Ovary (tissue), 9 donors: ENCODE data around the gene CACNG7. TPM values are rescaled to one million over a fixed set of nuclear protein-coding genes. Genes with fewer than 3 reads are reported as not detected.

ENCODE experiments used
- DNase-seq, 5 donors: peaks; one replicate each; pipeline ENCODE4 v3.0.0-alpha.2; 2019 to 2020
- H3K27ac ChIP-seq, 2 donors: fragments of 200-600 bp; one replicate each; pipeline versions ENCODE4 v1.5.1 to v1.8.0; 2019 to 2022
- H3K27me3 ChIP-seq: fragments of 200-600 bp; one replicate; pipeline ENCODE4 v1.8.0; 2022
- H3K36me3 ChIP-seq: fragments of 200-600 bp; sonication (generic); one replicate; pipeline ENCODE4 v1.5.1; 2019
- H3K4me1 ChIP-seq: one replicate; pipeline ENCODE4 v1.8.1; 2013; ENCODE audit warnings: mild to moderate bottlenecking, moderate library complexity; ENCODE audit not compliant: insufficient read depth
- H3K4me3 ChIP-seq: fragments of 200-600 bp; sonication (generic); one replicate; pipeline ENCODE4 v1.5.1; 2017
- H3K9me3 ChIP-seq, 2 donors: fragments of 200-600 bp in 1 of 2; sonication (generic) in 1 of 2; one replicate each; pipeline versions ENCODE4 v1.5.1 to v1.8.1; 2013 to 2019; ENCODE audit warnings: mild to moderate bottlenecking in 1 of 2, moderate library complexity in 1 of 2
- EP300 ChIP-seq: sonication (generic); formaldehyde crosslinking; IDR thresholded peaks from one replicate; pipeline ENCODE4 v1.6.1; 2017; ENCODE audit warnings: antibody characterized with exemption
- POLR2A ChIP-seq: fragments of 450-650 bp; IDR thresholded peaks from one replicate; pipeline ENCODE4 v1.6.1; 2017; ENCODE audit warnings: antibody characterized with exemption, mild to moderate bottlenecking, moderate library complexity
- WGBS, 3 donors: extraction: QIAGEN DNeasy Blood & Tissue Kit in 1 of 3; methylation state at CpG; one replicate each; pipeline versions ENCODE4 v1.1.5 to v1.1.7; 2013 to 2017; 5-methylcytosine and 5-hydroxymethylcytosine counted together
- intact Hi-C, 4 donors: fragments of 100-400 bp; cut with DNase I; formaldehyde crosslinking; loops; one replicate each; pipeline versions ENCODE4 v1.11.0 to v1.15.1; 2022 to 2023
- polyA plus RNA-seq, 2 donors: library from polyadenylated mRNA; stranded (reverse); fragments of 200-250 nt in 1 of 2; fragments of 350-450 nt in 1 of 2; fragmentation: Illumina TruSeq in 1 of 2; extraction: RNeasy Lipid Tissue Mini Kit (QIAGEN cat#74804) in 1 of 2; gene quantifications; one replicate each; pipeline ENCODE4 v1.2.3, GENCODE V29; 2013 to 2014
- total RNA-seq, 7 donors: library from RNA; depleted of rRNA in 2 of 7; stranded (reverse); fragments of >200 nt in 2 of 7; fragmentation: NEBNext Ultra II Directional in 3 of 7; extraction: Animal tissue kit (Norgen Biotek cat#: 25700) in 3 of 7; gene quantifications; one replicate each; pipeline versions ENCODE4 v1.1.0 to v1.2.4, GENCODE V29; 2016 to 2023
- TF ChIP-seq, protein P1 (sequence below), 3 donors: fragments of 450-650 bp in 2 of 3; fragments of 200-600 bp in 1 of 3; IDR thresholded peaks; one replicate each; pipeline versions ENCODE4 v1.5.1 to v1.8.0; 2016 to 2022; ENCODE audit warnings: antibody characterized with exemption in 3 of 3, mild to moderate bottlenecking in 1 of 3
- donor health status: DM: no; HTN: no; CAD: no; lungs with moderate emphysema.
- donor health status: DM: no; HTN: no; CAD: no.
- donor health status: Bipolar disorder and iron deficiency.
- donor health status: DM: yes; HTN: yes; CAD: no.
- donor health status: DM: no; HTN: no; CAD: no.
- donor health status: DM: yes; HTN: yes; CAD: no.

The CACNG7 gene
- total and polyA plus RNA-seq, 9 donors = 0.02 TPM; not detected in 8

DNA sequence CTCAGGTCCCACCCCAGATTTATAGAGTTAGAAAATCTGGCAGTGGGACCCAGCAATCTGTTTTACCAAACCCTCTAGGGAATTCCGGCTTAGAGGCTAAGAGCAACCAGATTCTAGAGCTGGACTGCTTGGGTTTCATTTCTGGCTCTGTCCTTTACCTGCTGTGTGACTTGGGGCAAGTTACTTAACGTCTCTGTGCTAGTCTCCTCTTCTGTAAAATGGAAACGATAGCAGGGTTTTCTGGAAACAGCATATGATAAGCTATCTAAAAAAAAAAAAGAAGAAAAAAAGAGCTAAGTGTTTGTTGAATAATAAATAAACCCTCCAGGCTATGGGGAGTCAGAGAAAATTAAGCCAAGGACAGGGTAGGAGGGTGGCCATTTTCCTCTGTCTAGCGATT, 11.6 kb upstream of the CACNG7 start:
- no peak for DNase-seq
- 50 to 60% (median 51%) methylated on average over 4 of the region's 4 CpGs for WGBS, 3 donors
- H3K4me1 ChIP-seq = no peaks in the 10 kb centered on the region
- no peak overlapping the region for H3K27ac ChIP-seq
- no peak overlapping the region for H3K4me3 ChIP-seq
- intact Hi-C loops = loop anchor here in 1 of 4 donors (1.0 kb wide), 1 partner anchor 29 kb away; no protein-coding TSS in a partner anchor
- no peaks in the 10 kb centered on the region for H3K9me3 ChIP-seq
- H3K27me3 ChIP-seq = no peaks in the 10 kb centered on the region
- H3K36me3 ChIP-seq = no peaks in the 10 kb centered on the region
- TF ChIP-seq POLR2A (no peak), EP300 (no peak)
- TF ChIP-seq, protein P1, sequence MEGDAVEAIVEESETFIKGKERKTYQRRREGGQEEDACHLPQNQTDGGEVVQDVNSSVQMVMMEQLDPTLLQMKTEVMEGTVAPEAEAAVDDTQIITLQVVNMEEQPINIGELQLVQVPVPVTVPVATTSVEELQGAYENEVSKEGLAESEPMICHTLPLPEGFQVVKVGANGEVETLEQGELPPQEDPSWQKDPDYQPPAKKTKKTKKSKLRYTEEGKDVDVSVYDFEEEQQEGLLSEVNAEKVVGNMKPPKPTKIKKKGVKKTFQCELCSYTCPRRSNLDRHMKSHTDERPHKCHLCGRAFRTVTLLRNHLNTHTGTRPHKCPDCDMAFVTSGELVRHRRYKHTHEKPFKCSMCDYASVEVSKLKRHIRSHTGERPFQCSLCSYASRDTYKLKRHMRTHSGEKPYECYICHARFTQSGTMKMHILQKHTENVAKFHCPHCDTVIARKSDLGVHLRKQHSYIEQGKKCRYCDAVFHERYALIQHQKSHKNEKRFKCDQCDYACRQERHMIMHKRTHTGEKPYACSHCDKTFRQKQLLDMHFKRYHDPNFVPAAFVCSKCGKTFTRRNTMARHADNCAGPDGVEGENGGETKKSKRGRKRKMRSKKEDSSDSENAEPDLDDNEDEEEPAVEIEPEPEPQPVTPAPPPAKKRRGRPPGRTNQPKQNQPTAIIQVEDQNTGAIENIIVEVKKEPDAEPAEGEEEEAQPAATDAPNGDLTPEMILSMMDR (IDR thresholded peaks at IDR 0.05) = no peak

GRCh38 chr19:53898166-53898565, 10.9 kb upstream of the CACNG7 start:
- Histone ChIP-seq H3K27me3 (no peaks in the 10 kb centered on the region), H3K4me1 (no peaks in the 10 kb centered on the region), H3K4me3 (no peak overlapping the region), H3K36me3 (no peaks in the 10 kb centered on the region), H3K27ac (no peak overlapping the region), H3K9me3 (no peaks in the 10 kb centered on the region)
- TF ChIP-seq, protein P1 (IDR thresholded peaks at IDR 0.05) = no peak
- TF ChIP-seq EP300 (no peak), POLR2A (no peak)
- no peak for DNase-seq
- WGBS, 3 donors = 3 to 13% (median 5%) methylated on average over 16 of the region's 16 CpGs
- intact Hi-C loops = no loop called here

DNA sequence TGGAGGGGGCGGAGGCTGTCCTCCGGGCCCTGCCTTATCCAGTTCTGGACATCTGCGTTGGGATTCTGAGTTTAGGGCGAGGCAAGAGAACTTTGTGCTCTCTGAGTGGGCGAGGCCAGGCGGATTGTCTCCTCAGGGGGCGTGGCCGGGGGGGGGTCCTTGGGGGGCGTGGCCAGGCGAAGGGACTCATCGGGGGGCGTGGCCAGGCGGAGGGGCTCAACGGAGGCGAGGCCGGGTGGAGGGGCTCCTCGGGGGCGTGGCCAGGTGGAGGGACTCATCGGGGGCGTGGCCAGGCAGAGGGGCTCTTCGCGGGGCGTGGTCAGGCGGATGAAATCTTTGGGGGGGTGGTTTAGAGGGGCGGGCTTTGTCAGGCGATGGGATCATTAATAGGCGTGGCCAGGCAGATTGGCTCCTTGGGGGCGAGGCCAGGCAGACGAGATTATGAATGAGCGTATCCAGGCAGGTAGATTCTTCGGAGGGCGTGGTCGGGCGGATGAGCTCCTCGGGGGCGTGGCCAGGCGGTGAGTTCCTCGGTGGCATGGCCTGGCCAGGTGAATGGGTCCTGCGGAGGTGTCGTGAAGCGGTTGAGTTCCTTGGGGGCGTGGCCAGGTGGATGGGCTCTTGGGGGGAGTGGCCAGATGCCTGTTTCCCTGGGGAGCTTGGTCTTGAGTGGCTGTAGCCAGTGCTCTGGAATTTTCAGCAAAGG, 10.3 kb upstream of the CACNG7 start:
- 2 to 4% (median 3%) methylated on average over 36 to 42 of the region's 42 CpGs for WGBS, 3 donors

GRCh38 chr19:53900191-53900860, 8.8 kb upstream of the CACNG7 start:
- DNase-seq = no peak
- Histone ChIP-seq H3K27me3 (no peaks in the 10 kb centered on the region), H3K4me1 (no peaks in the 10 kb centered on the region), H3K36me3 (no peaks in the 10 kb centered on the region), H3K4me3 (no peak overlapping the region), H3K27ac (no peak overlapping the region), H3K9me3 (no peaks in the 10 kb centered on the region)
- WGBS, 3 donors = 90% methylated on average over 27 of the region's 27 CpGs
- intact Hi-C loops = loop anchor here in 1 of 4 donors (10.0 kb wide), 1 partner anchor 56 kb away; no protein-coding TSS in a partner anchor
- no peak for TF ChIP-seq POLR2A
- TF ChIP-seq, protein P1 (IDR thresholded peaks at IDR 0.05) = no peak
- TF ChIP-seq EP300 = no peak

More for the DNA sequence above, 10.3 kb upstream of the CACNG7 start:
- no peak overlapping the region for H3K27ac ChIP-seq
- H3K4me1 ChIP-seq = no peaks in the 10 kb centered on the region
- H3K27me3 ChIP-seq = no peaks in the 10 kb centered on the region
- DNase-seq = no peak
- no peak overlapping the region for H3K4me3 ChIP-seq
- no peaks in the 10 kb centered on the region for H3K36me3 ChIP-seq
- intact Hi-C loops = no loop called here
- H3K9me3 ChIP-seq = no peaks in the 10 kb centered on the region
- TF ChIP-seq POLR2A (no peak), EP300 (no peak)
- TF ChIP-seq, protein P1 (IDR thresholded peaks at IDR 0.05) = no peak
